DMS 273 treated with DMSO at 0.1 percent for 48 hours (cell line): ENCODE data around the gene KCNJ4.
"Not testable (repeated sequence)": the region's sequence is repeated elsewhere in the genome, so short reads cannot be mapped to it uniquely, and the experiment has no call there.

Experiments used
- DNase-seq: peaks from one replicate; lab custom pipeline; 2025; lab: John Stamatoyannopoulos, UW

KCNJ4 gene

DNA sequence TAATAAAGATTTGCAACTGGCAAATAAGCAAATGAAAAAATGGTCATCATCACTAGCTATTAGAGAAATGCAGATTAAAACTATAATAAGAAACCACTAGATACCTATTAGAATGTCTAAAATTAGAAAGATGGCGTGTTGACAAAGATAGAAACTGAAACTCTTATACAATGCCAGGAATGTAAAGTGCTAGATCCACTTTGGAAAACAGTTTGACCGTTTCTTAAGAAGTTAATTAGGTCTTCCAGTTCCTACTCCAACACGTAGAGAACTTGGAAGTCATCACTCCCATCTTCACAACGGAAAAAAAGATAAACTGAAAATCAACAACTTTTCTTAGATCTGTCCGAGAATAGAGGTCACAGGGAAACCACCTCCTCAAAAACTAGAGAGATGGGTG is 68.1 kb downstream of the KCNJ4 start:
- not testable (repeated sequence) for DNase-seq

- no peak for DNase-seq
Observed at GRCh38 chr22:38383417-38383816, 71.6 kb downstream of the KCNJ4 start.

GRCh38 chr22:38381371-38381770 is 73.6 kb downstream of the KCNJ4 start:
- DNase-seq = not testable (repeated sequence)
